SH-SY5Y (cell line): Measurements from ENCODE around the gene PLSCR3.

Experiments used
- GATA2 ChIP-seq: IDR thresholded peaks from 2 replicates; pipeline ENCODE4 v1.6.1; 2011; ENCODE audit warnings: mild to moderate bottlenecking, low read depth, low read length
- GATA3 ChIP-seq: IDR thresholded peaks from 2 replicates; pipeline ENCODE4 v1.6.1; 2011; ENCODE audit warnings: low read depth, mild to moderate bottlenecking, low read length, moderate library complexity

PLSCR3 gene

DNA sequence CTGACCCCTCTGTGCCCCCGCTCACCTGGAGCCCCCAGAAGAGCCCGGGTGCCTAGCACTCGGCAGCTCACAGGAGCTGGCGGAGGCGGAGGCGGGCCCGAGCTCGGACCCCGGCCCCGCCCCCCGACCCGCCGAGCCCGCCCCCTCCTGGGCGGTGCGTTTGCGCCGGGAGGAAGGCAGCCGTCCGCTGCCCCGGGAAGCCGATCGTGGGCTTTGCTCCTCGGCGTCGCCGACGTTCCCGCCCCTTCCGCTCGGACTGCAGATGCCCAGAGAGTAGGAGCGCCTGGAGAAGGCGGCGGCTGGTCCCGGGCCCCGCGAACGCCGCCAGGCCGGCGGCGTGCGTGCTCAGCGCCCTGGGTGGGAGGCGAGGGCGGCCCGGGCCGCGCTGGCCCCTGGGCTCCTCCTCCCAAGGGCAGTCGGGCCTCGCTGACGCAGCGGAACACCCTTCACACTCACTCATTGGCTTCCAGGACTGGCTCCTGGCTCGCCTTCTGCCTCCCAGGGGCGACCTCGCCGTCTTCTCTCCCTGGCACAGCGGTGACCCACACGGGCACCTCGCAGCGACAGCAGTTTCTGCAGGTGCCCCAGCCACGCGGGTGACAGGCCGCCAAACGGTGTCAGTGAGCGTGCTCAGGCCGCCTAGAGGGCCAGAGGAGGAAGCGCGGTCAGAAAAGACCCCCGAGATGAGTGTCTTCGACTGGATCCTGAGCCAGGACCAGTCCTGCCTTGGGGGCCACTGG lies at the start of gene PLSCR3:
PLSCR3 (minus strand) TSS at position 74 of the 740 bp plus-strand sequence. CDS start 415 bp downstream, outside the sequence.
- TF ChIP-seq GATA2 (no peak), GATA3 (no peak)

DNA sequence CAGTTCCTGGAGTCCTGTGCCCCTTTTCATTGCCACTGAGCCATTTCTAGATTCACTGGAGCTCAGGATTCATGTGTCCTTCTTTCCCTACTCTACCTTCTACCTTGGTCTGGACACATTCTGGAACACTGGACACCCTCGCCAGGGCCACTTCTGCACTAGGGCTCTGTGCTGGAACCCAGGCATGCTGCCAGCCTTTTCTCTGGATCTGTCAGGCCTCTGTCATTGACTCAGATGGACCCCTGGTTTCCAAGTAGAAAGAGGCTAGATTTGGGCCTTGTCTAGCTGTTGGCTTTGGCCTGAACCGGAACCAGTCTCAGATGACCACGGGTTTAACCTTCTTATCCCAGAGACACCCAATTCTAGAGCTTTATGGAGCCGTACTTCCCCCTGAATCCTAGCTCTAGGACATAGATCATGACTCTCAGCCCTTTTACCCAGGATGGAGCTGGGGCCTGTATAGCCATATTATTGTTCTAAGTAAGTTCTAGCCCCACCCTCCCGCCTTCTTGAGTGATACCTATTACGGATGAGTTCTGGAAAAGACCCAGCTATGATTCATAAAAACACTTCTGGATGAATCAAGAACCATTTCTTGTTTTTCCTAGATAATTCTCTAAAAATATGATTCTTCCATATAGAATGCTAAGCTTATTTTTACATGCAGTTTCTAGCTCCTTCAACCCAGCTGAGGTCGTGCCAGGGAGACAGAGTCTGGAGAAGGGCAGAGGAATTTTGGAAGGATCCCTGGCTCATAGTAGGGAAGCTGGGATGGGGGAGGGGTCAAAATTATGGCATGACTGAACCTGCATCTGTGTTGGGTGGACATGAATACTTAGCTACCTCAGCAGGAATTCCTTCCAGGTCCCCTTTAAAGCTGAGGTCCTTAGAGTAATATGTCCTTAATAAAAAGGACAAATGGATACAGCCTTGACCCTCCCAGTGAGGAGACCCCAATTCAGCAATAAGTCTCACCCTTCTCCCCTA lies 49.5 kb upstream of the PLSCR3 start:
- TF ChIP-seq GATA2, result no peak
- no peak for TF ChIP-seq GATA3

DNA sequence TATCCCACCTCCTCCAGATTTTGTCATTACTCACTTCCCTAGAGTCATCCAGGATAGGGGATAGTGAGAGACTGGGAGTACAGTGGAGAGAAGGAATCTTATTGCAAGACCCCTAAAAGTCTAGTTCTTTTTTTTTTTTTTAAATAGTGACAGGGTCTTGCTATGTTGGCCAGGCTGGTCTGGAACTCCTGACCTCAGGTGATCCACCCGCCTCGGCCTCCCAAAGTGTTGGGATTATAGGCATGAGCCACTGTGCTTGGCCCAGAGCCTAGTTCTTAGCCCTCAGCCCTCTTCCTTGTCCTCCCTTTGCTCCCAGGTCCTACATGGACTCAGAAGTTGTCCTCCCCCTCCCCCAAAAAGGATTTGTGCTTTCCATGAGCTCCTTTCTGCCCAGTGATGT lies 47.8 kb upstream of the PLSCR3 start:
- TF ChIP-seq GATA3, result no peak
- no peak for TF ChIP-seq GATA2

GRCh38 chr17:7441266-7441665 lies 46.9 kb upstream of the PLSCR3 start:
- no peak for TF ChIP-seq GATA3
- no peak for TF ChIP-seq GATA2

DNA sequence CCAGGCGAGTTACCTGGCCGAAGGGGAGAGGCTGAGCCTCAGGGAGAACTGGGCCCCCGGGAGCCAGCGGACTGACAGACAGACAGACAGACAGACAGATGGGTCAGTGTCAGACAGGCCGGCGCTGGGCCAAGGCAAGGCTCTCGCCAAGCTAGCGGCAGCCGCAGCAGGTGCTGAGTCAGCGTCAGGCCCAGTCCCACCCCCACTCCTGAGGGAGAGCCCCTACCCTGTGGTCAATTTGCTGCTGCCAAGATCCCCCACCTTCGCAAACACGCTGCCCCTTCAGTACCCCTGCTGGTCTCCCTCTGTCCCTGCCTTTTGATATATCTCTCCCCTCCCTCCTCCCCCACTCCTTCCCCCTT lies 46.5 kb upstream of the PLSCR3 start:
- no peak for TF ChIP-seq GATA3
- TF ChIP-seq GATA2, result no peak

DNA sequence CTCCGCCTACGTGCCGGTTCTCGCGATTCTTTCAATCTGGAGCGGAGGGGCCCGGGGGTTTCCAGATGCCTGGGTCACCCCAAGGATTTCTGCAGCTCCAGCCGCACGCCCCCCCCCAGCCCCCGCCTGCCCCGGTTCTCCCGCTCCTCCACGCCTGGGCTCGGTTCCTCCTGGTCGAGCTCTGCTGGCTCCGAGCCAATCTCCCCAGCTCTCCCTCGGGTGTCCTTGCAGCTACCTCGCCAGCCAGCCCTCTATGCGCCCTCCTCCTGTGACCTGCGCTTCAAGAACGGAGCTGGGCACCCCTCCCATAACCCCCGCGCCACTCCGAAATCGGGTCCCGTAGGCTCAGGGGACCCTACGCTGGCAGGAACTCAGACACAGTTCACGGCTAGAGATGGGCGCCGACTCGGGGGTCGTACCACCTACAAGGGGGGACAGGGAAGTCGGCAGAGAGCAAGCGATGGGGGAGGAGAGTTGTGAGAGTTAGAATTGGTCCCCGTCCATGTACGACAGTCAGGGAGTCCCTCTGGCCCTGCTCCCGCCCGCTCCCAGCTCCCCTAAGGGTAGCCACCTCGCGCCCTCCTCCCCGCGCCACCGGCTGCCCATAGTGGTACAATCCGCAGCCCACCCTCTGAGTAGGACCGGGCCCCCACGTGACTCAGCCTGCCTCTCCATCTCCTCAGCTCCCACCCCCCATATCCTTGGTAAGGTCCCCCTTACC lies 45.9 kb upstream of the PLSCR3 start:
- TF ChIP-seq GATA2 (no peak), GATA3 (no peak)

- TF ChIP-seq GATA2 (no peak), GATA3 (no peak)
Observed at GRCh38 chr17:7439462-7440112, 45.3 kb upstream of the PLSCR3 start, which contains the start of gene FGF11. Gene FGF11 (plus strand): TSS chr17:7439512. CDS start chr17:7439621, 109 bp downstream.

DNA sequence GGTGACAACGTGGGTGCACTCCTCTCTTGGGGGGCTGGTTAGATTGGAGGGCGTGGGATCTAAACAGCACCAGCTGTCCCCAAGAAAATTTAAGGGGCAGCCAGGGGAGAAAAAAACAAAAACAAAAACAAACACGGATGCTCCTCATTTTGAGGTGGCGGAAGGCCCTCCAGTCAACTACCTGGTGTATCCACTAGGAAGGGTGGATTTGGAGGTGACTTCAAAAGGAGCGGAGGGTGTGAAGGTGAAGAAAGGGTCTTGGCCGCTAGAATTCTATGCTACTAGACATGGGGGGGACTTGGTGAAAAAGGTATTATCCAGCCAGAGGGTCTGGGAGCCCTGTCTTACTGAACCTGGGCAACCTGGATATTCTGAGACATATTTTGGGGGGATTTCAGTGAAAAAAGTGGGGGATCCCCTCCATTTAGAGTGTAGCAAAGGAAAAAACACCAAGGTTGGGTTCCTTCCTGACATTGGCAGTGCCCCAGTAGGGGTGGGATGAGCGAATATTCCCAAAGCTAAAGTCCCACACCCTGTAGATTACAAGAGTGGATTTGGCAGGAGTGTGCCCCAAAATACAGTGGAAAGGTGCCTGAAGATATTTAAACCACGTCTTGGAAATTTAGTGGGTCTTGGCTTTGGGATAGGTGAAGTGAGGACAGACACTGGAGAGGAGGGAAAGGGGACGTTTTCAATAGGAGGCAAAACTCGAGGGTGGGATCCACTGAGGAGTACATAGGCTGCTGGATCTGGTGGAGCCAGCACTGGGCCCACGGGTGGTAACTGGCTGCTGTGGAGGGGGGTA lies 44.5 kb upstream of the PLSCR3 start:
- no peak for TF ChIP-seq GATA3
- TF ChIP-seq GATA2, result no peak

- no peak for TF ChIP-seq GATA2
- TF ChIP-seq GATA3, result no peak
Observed at GRCh38 chr17:7437950-7438614, 43.8 kb upstream of the PLSCR3 start.

GRCh38 chr17:7437369-7437863 lies 43.1 kb upstream of the PLSCR3 start:
- TF ChIP-seq GATA3 (no peak), GATA2 (no peak)

- TF ChIP-seq GATA3 (no peak), GATA2 (no peak)
Observed at GRCh38 chr17:7436556-7437368, 42.4 kb upstream of the PLSCR3 start.
